ENCODE results near the gene CMTM6. TPM values are rescaled to one million over a fixed set of nuclear protein-coding genes. Genes with fewer than 3 reads are reported as not detected.
A peak's percentile ranks its signal among the peaks of the same experiment; 100 is the strongest.

CMTM6 gene
- polyA plus RNA-seq, 1 donor (not counting 4 experiments of a cell fraction or from before 2014, with no cell fraction given): 85.4 TPM

- Histone ChIP-seq H3K36me3 (ENCODE audit: control insufficient read depth in 2 of 2, extremely low read depth in 1 of 2, insufficient read depth in 2 of 2, low read length in 2 of 2) (no peaks in the 10 kb centered on the region), H3K27ac (ENCODE audit: control insufficient read depth, insufficient read depth, low read length) (no peak overlapping the region), H3K9me3 (ENCODE audit: control insufficient read depth, low read depth, low read length) (no peaks in the 10 kb centered on the region), H4K20me1 (ENCODE audit: control insufficient read depth, extremely low read depth, insufficient read depth, low read length) (no peaks in the 10 kb centered on the region), H2AFZ (ENCODE audit: control insufficient read depth, low read length) (peak overlapping the region; percentile 98), H3K79me2 (ENCODE audit: control insufficient read depth, insufficient read depth, low read length) (peaks cover 33% of the 10 kb centered on the region), H3K4me2 (ENCODE audit: control insufficient read depth, extremely low read depth, insufficient read depth, low read depth, low read length) (peak overlapping the region; percentile 90), H3K4me1 (ENCODE audit: control insufficient read depth, extremely low read depth, insufficient read depth, low read length) (peaks cover 8% of the 10 kb centered on the region), H3K4me3 (ENCODE audit: control insufficient read depth in 2 of 3, extremely low read depth in 1 of 3, insufficient read depth in 2 of 3, low read depth in 1 of 3, low read length in 3 of 3) (peak overlapping the region; percentile 57 to 80 (median 70)), H3K9me1 (ENCODE audit: control insufficient read depth, extremely low read depth, insufficient read depth, low read length) (no peaks in the 10 kb centered on the region), H3K9ac (ENCODE audit: control insufficient read depth, extremely low read depth, insufficient read depth, low read length) (no peak overlapping the region), H3K27me3 (ENCODE audit: control insufficient read depth, extremely low read depth, insufficient read depth, low read length) (no peaks in the 10 kb centered on the region)
- dilution Hi-C loops (cut with MboI; ENCODE audit: extremely low pct_ligation_motif_present, low sequenced_read_pairs): no loop called here
- no peak for DNase-seq (ENCODE audit: low read depth, low spot score)
- TF ChIP-seq CTCF (optimal IDR thresholded peaks at IDR 0.05 in 1 of 3, IDR thresholded peaks at IDR 0.05 in 1 of 3, conservative IDR thresholded peaks at IDR 0.05 in 1 of 3; ENCODE audit: extremely low read depth in 1 of 3, insufficient read depth in 2 of 3, low read length in 3 of 3) (no peak), EZH2 (IDR thresholded peaks at IDR 0.05; ENCODE audit: low read length) (no peak)
- FAIRE-seq: no peak
These were observed 264 bp upstream of the CMTM6 start for GRCh38 chr3:32502946-32503286.

- TF ChIP-seq CTCF (optimal IDR thresholded peaks at IDR 0.05 in 1 of 3, IDR thresholded peaks at IDR 0.05 in 1 of 3, conservative IDR thresholded peaks at IDR 0.05 in 1 of 3; ENCODE audit: extremely low read depth in 1 of 3, insufficient read depth in 2 of 3, low read length in 3 of 3) (no peak), EZH2 (IDR thresholded peaks at IDR 0.05; ENCODE audit: low read length) (no peak)
- peak overlapping the region; percentile 76 for H3K27ac ChIP-seq (ENCODE audit: control insufficient read depth, insufficient read depth, low read length)
- peak overlapping the region; percentile 88 for H3K9ac ChIP-seq (ENCODE audit: control insufficient read depth, extremely low read depth, insufficient read depth, low read length)
- DNase-seq (ENCODE audit: low read depth, low spot score) (no peak), FAIRE-seq (no peak)
- H3K4me3 ChIP-seq (ENCODE audit: control insufficient read depth in 2 of 3, extremely low read depth in 1 of 3, insufficient read depth in 2 of 3, low read depth in 1 of 3, low read length in 3 of 3): peak overlapping the region; percentile 80 to 91 (median 88)
- peak overlapping the region; percentile 79 for H2AFZ ChIP-seq (ENCODE audit: control insufficient read depth, low read length)
- no peaks in the 10 kb centered on the region for H3K9me3 ChIP-seq (ENCODE audit: control insufficient read depth, low read depth, low read length)
- dilution Hi-C loops (cut with MboI; ENCODE audit: extremely low pct_ligation_motif_present, low sequenced_read_pairs): no loop called here
- no peaks in the 10 kb centered on the region for H3K36me3 ChIP-seq (ENCODE audit: control insufficient read depth in 2 of 2, extremely low read depth in 1 of 2, insufficient read depth in 2 of 2, low read length in 2 of 2)
- no peaks in the 10 kb centered on the region for H3K27me3 ChIP-seq (ENCODE audit: control insufficient read depth, extremely low read depth, insufficient read depth, low read length)
- peaks cover 8% of the 10 kb centered on the region for H3K4me1 ChIP-seq (ENCODE audit: control insufficient read depth, extremely low read depth, insufficient read depth, low read length)
- peaks cover 35% of the 10 kb centered on the region for H3K79me2 ChIP-seq (ENCODE audit: control insufficient read depth, insufficient read depth, low read length)
- no peaks in the 10 kb centered on the region for H3K9me1 ChIP-seq (ENCODE audit: control insufficient read depth, extremely low read depth, insufficient read depth, low read length)
- no peaks in the 10 kb centered on the region for H4K20me1 ChIP-seq (ENCODE audit: control insufficient read depth, extremely low read depth, insufficient read depth, low read length)
- H3K4me2 ChIP-seq (ENCODE audit: control insufficient read depth, extremely low read depth, insufficient read depth, low read depth, low read length): peak overlapping the region; percentile 92
These were observed 902 bp downstream of the CMTM6 start for GRCh38 chr3:32501783-32502117.
